ENCODE results near the gene ABCG2. TPM values are rescaled to one million over a fixed set of nuclear protein-coding genes. Genes with fewer than 3 reads are reported as not detected.

ABCG2 gene
- polyA plus RNA-seq, 1 of the 3 experiments (the other 2 are of a cell fraction), result 0.02 TPM

DNA sequence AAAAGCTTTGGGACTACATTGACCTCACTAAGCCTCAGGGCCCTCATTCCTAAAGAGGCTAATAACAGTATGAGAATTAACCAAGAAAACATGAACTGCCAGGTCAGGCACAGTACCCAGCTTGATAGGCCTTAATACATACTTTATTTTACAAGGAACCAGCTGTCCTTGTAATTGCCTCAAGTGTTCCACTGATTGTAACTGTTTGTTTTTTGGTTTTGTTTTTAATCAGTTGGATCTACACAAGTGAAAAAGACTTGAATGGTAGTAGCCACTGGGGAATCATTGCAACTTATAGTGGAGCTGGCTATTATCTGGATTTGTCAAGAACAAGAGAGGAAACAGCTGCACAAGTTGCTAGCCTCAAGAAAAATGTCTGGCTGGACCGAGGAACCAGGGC, 115.4 kb downstream of the ABCG2 start:
- no peak for DNase-seq
- POLR2A ChIA-PET, result no interaction called here

DNA sequence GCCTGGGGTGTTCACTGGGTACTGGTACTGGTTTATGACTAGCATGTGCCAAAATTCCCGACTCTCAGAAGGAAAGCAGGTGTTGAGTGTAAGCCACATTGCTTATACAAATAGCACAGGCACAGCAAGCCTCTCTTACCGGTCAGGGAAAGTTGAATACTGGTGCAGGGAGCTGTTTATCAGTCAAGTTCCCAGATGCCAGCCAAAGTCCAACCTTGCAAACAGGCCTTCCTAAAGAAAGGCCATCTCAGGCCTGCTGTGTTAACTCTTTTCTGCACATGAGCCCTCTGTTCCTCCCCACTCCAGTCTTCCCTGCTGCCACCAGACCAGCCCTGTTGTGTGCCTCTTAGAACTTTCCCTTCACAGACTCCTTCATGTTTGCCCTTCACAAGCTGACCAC, 116.8 kb downstream of the ABCG2 start:
- CTCF ChIA-PET, result interaction anchor here (1.3 to 1.4 kb wide), 2 partner anchors 9 to 170 kb away, joined by 4 to 6 read pairs; no protein-coding TSS in a partner anchor
- no peak for DNase-seq

More for the DNA sequence above, 115.4 kb downstream of the ABCG2 start:
- no peak overlapping the region for H3K4me3 ChIP-seq (ENCODE audit: low read depth in 2 of 2, low read length in 1 of 2)
- H3K27ac ChIP-seq (ENCODE audit: low read depth in 2 of 2, low read length in 1 of 2), result no peak overlapping the region
- CTCF ChIA-PET, result interaction anchor here (0.9 to 1.6 kb wide), 3 partner anchors 10 to 326 kb away, joined by 3 to 8 read pairs (median 4); no protein-coding TSS in a partner anchor
- no peak overlapping the region for H3K4me2 ChIP-seq
- peaks cover 5% of the 10 kb centered on the region for H3F3A ChIP-seq (replicated peaks; ENCODE audit: insufficient read depth)
- peaks cover 82 to 83% of the 10 kb centered on the region in 2 experiments for H3K36me3 ChIP-seq (replicated peaks in 1 of 2; ENCODE audit: control insufficient read depth in 1 of 2, insufficient read depth in 2 of 2, low read length in 1 of 2)
- no peaks in the 10 kb centered on the region for H3K4me1 ChIP-seq (ENCODE audit: control insufficient read depth in 1 of 2, insufficient read depth in 2 of 2, low read depth in 1 of 2, low read length in 1 of 2)
- H3K79me2 ChIP-seq (ENCODE audit: insufficient read depth), result no peaks in the 10 kb centered on the region
- no peak overlapping the region for H2AFZ ChIP-seq (ENCODE audit: low read depth)
- H3K9ac ChIP-seq, result no peak overlapping the region
- WGBS (ENCODE audit: low lambda C conversion rate), result 100% methylated on average over 1 of the region's 1 CpG
- H4K20me1 ChIP-seq (ENCODE audit: insufficient read depth), result no peaks in the 10 kb centered on the region
- H3K9me2 ChIP-seq, result no peaks in the 10 kb centered on the region
- H3K9me3 ChIP-seq, result no peaks in the 10 kb centered on the region
- TF ChIP-seq USF2 (IDR thresholded peaks at IDR 0.05; ENCODE audit: borderline replicate concordance, low read depth, low read length), result no peak
- no peaks in the 10 kb centered on the region for H3K27me3 ChIP-seq (ENCODE audit: insufficient read depth)

GRCh38 chr4:88040707-88041106, 117.7 kb downstream of the ABCG2 start:
- TF ChIP-seq USF2 (IDR thresholded peaks at IDR 0.05; ENCODE audit: borderline replicate concordance, low read depth, low read length) (no peak), JUND (IDR thresholded peaks at IDR 0.05) (0 out of 2 replicates have a peak, but pooled peaks have one; percentile 8), EP300 (IDR thresholded peaks at IDR 0.05; ENCODE audit: borderline replicate concordance in 1 of 2, low read depth in 1 of 2, low read length in 1 of 2) (no peak)
- H3K9ac ChIP-seq, result no peak overlapping the region
- H2AFZ ChIP-seq (ENCODE audit: low read depth), result no peak overlapping the region
- 0 out of 4 replicates have a peak overlapping the region, but pooled peaks of 1 of the 2 experiments have one; percentile 3 for H3K27ac ChIP-seq (ENCODE audit: low read depth in 2 of 2, low read length in 1 of 2)
- WGBS (ENCODE audit: low lambda C conversion rate), result 80% methylated on average over 3 of the region's 3 CpGs
- H3K9me2 ChIP-seq, result no peaks in the 10 kb centered on the region
- no peak overlapping the region for H3K4me3 ChIP-seq (ENCODE audit: low read depth in 2 of 2, low read length in 1 of 2)
- H4K20me1 ChIP-seq (ENCODE audit: insufficient read depth), result no peaks in the 10 kb centered on the region
- no peaks in the 10 kb centered on the region for H3K27me3 ChIP-seq (ENCODE audit: insufficient read depth)
- no peaks in the 10 kb centered on the region for H3K9me3 ChIP-seq
- peaks cover 80 to 94% of the 10 kb centered on the region in 2 experiments for H3K36me3 ChIP-seq (replicated peaks in 1 of 2; ENCODE audit: control insufficient read depth in 1 of 2, insufficient read depth in 2 of 2, low read length in 1 of 2)
- POLR2A ChIA-PET, result interaction anchor here (0.9 kb wide), 1 partner anchor 16 kb away, joined by 3 read pairs; no protein-coding TSS in a partner anchor
- no peaks in the 10 kb centered on the region for H3F3A ChIP-seq (replicated peaks; ENCODE audit: insufficient read depth)
- CTCF ChIA-PET, result interaction anchor here (1.1 kb wide), 1 partner anchor 171 kb away, joined by 5 read pairs; no protein-coding TSS in a partner anchor
- no peaks in the 10 kb centered on the region for H3K79me2 ChIP-seq (ENCODE audit: insufficient read depth)
- no peaks in the 10 kb centered on the region for H3K4me1 ChIP-seq (ENCODE audit: control insufficient read depth in 1 of 2, insufficient read depth in 2 of 2, low read depth in 1 of 2, low read length in 1 of 2)
- no peak for DNase-seq
- H3K4me2 ChIP-seq, result no peak overlapping the region

More for the DNA sequence above, 116.8 kb downstream of the ABCG2 start:
- peaks cover 82 to 89% of the 10 kb centered on the region in 2 experiments for H3K36me3 ChIP-seq (replicated peaks in 1 of 2; ENCODE audit: control insufficient read depth in 1 of 2, insufficient read depth in 2 of 2, low read length in 1 of 2)
- no peaks in the 10 kb centered on the region for H3K27me3 ChIP-seq (ENCODE audit: insufficient read depth)
- no peaks in the 10 kb centered on the region for H3K4me1 ChIP-seq (ENCODE audit: control insufficient read depth in 1 of 2, insufficient read depth in 2 of 2, low read depth in 1 of 2, low read length in 1 of 2)
- POLR2A ChIA-PET, result interaction anchor here (0.9 kb wide), 1 partner anchor 15 kb away, joined by 3 read pairs; no protein-coding TSS in a partner anchor
- TF ChIP-seq USF1 (IDR thresholded peaks at IDR 0.05; ENCODE audit: borderline replicate concordance, low read depth), result no peak
- WGBS (ENCODE audit: low lambda C conversion rate), result 100% methylated on average over 2 of the region's 2 CpGs
- H3K79me2 ChIP-seq (ENCODE audit: insufficient read depth), result no peaks in the 10 kb centered on the region
- H2AFZ ChIP-seq (ENCODE audit: low read depth), result no peak overlapping the region
- no peak overlapping the region for H3K27ac ChIP-seq (ENCODE audit: low read depth in 2 of 2, low read length in 1 of 2)
- H3K9me3 ChIP-seq, result no peaks in the 10 kb centered on the region
- no peaks in the 10 kb centered on the region for H4K20me1 ChIP-seq (ENCODE audit: insufficient read depth)
- H3K9me2 ChIP-seq, result no peaks in the 10 kb centered on the region
- H3F3A ChIP-seq (replicated peaks; ENCODE audit: insufficient read depth), result peaks cover 3% of the 10 kb centered on the region
- H3K9ac ChIP-seq, result no peak overlapping the region
- no peak overlapping the region for H3K4me3 ChIP-seq (ENCODE audit: low read depth in 2 of 2, low read length in 1 of 2)
- no peak overlapping the region for H3K4me2 ChIP-seq

Small RNAs within 50 kb of the gene (small RNA-seq; reads per million reads assigned to genes)
- gene RNU6-818P (0 reads per million in 7 experiments), gene RNU6ATAC31P (0 to 0.26 (median 0) reads per million in 7 experiments)

Other genes with a start within 250 kb of the ABCG2 start
- gene SPP1, start 182.9 kb downstream of the ABCG2 start, polyA plus RNA-seq (2012; rRNA removed), result 0.82 and 1.3 TPM in 2 replicates
- 44.6 and 52.0 TPM in 2 replicates for gene PKD2, start 151.0 kb downstream of the ABCG2 start, polyA plus RNA-seq (2012; rRNA removed)
- 2.5 and 3.6 TPM in 2 replicates for gene PPM1K, start 125.9 kb upstream of the ABCG2 start, polyA plus RNA-seq (2012; rRNA removed)
- gene HERC6, start 220.2 kb upstream of the ABCG2 start, polyA plus RNA-seq (2012; rRNA removed), result 1.6 and 1.7 TPM in 2 replicates